Astrocyte of the spinal cord (primary cell): ENCODE measurements around the gene ASL.
A peak's percentile ranks its signal among the peaks of the same experiment; 100 is the strongest.
"Not testable (repeated sequence)": the region's sequence is repeated elsewhere in the genome, so short reads cannot be mapped to it uniquely, and the experiment has no call there.

ENCODE experiments used
- DNase-seq: peaks from one replicate; pipeline ENCODE4 v3.0.0; 2011; ENCODE audit warnings: low read depth, low spot score
- H3K4me3 ChIP-seq: 2 replicates; pipeline ENCODE4 v1.5.1; 2011; ENCODE audit warnings: low read depth, mild to moderate bottlenecking, low read length, moderate library complexity
- CTCF ChIP-seq: IDR thresholded peaks from 2 replicates; pipeline ENCODE4 v1.5.1; 2012; ENCODE audit warnings: low read depth, mild to moderate bottlenecking, low read length, inconsistent platforms
- in situ Hi-C: cut with HindIII; loops from 2 replicates; pipeline ENCODE4 v1.10.0; 2017; ENCODE audit warnings: low sequenced_read_pairs

The ASL gene

GRCh38 chr7:66075590-66076461, at the start of gene ASL:
Gene ASL (plus strand): TSS chr7:66075819. CDS start chr7:66076082, 263 bp downstream.
- in situ Hi-C loops: no loop called here
- peak within 1 kb of the TSS; percentile 80 for H3K4me3 ChIP-seq
- no peak for TF ChIP-seq CTCF
- DNase-seq: peak; percentile 88

- in situ Hi-C loops, H3K4me3 ChIP-seq, DNase-seq: not testable (repeated sequence)
Observed at GRCh38 chr7:66028342-66028741, 47.3 kb upstream of the ASL start.

DNA sequence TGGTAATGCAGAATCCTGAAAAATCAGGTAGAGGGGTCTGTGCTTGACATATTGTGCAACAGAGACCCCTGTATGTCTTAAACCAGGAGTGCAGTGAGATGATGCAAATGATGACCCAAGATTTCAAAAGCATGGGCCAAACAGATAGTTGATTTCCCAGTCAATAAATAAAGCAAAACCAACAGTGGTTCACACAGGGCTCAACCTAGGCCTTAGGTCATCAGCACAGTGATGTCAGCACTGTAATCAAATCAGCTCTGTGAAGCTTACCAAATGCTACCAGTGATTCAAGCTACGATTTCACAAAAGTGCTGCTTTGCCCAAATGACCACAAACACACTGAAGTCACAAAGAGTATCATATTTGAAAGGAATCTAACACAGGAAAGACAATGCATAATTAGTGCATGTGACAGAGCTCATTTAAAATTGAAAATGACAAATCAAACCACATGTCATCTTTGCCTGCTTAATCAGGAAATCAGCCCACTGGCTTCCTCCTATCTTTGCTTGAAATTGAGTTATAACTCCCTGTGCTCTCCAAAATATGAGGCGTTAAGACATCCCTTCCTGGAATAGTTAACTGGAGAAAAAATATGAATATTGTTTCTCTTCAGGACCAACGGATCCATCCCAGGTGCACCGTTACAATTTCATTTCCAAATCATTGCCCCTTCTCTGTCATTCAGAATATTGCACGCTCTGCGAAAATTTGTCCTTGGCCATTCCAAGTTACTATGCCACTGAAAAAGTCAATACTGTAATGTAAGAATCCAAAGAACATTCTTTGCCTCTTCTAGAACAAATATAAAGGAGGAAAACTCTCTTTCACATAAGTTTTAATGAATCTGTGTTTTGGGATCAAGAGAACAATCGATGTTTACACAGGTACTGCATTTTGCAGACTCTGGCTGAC, 41.9 kb upstream of the ASL start:
- in situ Hi-C loops: no loop called here
- TF ChIP-seq CTCF: no peak

GRCh38 chr7:66034436-66035010, 41.1 kb upstream of the ASL start:
- H3K4me3 ChIP-seq, in situ Hi-C loops, DNase-seq: not testable (repeated sequence)

More for the DNA sequence above, 41.9 kb upstream of the ASL start:
- H3K4me3 ChIP-seq: no peak overlapping the region
- DNase-seq: no peak

DNA sequence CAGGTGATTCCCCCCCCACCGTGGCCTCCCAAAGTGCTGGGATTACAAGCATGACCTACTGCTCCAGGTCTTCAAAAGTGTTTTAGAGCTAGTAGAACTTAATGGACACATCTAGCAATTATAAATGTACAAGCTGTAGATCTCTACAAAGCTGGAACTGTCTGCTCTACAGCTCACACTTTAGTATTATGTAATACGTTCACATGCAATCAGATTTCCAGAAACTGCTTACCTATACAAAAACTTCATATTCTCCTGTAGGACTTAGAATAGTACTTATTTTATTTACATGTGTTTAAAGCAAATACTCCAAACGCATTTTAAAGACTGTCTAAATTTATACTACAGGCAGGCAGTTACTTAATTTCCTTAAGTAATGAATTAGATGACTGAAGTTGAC, 39.2 kb upstream of the ASL start:
- in situ Hi-C loops: no loop called here

GRCh38 chr7:66036788-66037187, 38.8 kb upstream of the ASL start:
- no peak for TF ChIP-seq CTCF
- no peak for DNase-seq
- in situ Hi-C loops: no loop called here
- no peak overlapping the region for H3K4me3 ChIP-seq

More for the DNA sequence above, 39.2 kb upstream of the ASL start:
- TF ChIP-seq CTCF: no peak
- no peak overlapping the region for H3K4me3 ChIP-seq
- no peak for DNase-seq

- in situ Hi-C loops: no loop called here
- no peak overlapping the region for H3K4me3 ChIP-seq
- TF ChIP-seq CTCF: no peak
- no peak for DNase-seq
Observed at GRCh38 chr7:66039094-66039670, 36.4 kb upstream of the ASL start.
